Measurements from ENCODE around the gene NKX3-2. TPM values are rescaled to one million over a fixed set of nuclear protein-coding genes. Genes with fewer than 3 reads are reported as not detected.

NKX3-2 gene
- total RNA-seq, 1 experiment from 2014 or later: not detected

DNA sequence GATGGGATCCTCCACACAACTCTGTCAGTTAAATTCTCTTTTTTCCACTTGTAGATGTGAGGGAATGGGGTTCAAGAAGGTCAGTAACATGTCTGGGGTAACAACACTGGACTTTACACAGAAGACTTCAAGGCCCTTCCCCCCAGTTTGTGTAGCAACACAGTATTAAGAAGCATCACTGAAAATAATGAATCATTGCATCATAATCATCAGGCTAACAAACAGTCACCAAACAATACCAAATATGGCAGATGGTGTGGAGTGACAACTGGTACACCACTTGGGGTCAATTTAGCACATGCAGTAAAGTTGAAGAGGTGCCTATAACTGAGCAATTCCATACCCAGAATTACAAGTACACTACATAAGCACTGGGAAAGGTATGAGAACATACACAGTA, 44.6 kb upstream of the NKX3-2 start:
- intact Hi-C loops (cut with micrococcal nuclease; ENCODE audit: unreplicated experiment): no loop called here
- no peak overlapping the region for H3K4me3 ChIP-seq
- CTCF ChIA-PET: no interaction called here
- POLR2A ChIA-PET (ENCODE audit: unreplicated experiment): no interaction called here
- H3K36me3 ChIP-seq (ENCODE audit: low read depth): peaks cover 13% of the 10 kb centered on the region; the same call in 1 of the 2 replicates
- H4K20me1 ChIP-seq (ENCODE audit: insufficient read depth): no peaks in the 10 kb centered on the region
- no peaks in the 10 kb centered on the region for H3K79me2 ChIP-seq (ENCODE audit: low read depth)
- no peaks in the 10 kb centered on the region for H3F3A ChIP-seq (ENCODE audit: insufficient read depth, low read depth)
- H3K9me2 ChIP-seq (ENCODE audit: insufficient read depth): no peaks in the 10 kb centered on the region
- no peak for DNase-seq
- no peaks in the 10 kb centered on the region for H3K9me3 ChIP-seq (ENCODE audit: insufficient read depth, low read depth)
- no TSS peak for BruUV-seq (replicated peaks)
- no peaks in the 10 kb centered on the region for H3K4me1 ChIP-seq (replicated peaks; ENCODE audit: insufficient read depth)
- TF ChIP-seq EZH2 (IDR thresholded peaks at IDR 0.05; ENCODE audit: low read depth): no peak
- TF ChIP-seq, protein P1, sequence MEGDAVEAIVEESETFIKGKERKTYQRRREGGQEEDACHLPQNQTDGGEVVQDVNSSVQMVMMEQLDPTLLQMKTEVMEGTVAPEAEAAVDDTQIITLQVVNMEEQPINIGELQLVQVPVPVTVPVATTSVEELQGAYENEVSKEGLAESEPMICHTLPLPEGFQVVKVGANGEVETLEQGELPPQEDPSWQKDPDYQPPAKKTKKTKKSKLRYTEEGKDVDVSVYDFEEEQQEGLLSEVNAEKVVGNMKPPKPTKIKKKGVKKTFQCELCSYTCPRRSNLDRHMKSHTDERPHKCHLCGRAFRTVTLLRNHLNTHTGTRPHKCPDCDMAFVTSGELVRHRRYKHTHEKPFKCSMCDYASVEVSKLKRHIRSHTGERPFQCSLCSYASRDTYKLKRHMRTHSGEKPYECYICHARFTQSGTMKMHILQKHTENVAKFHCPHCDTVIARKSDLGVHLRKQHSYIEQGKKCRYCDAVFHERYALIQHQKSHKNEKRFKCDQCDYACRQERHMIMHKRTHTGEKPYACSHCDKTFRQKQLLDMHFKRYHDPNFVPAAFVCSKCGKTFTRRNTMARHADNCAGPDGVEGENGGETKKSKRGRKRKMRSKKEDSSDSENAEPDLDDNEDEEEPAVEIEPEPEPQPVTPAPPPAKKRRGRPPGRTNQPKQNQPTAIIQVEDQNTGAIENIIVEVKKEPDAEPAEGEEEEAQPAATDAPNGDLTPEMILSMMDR (conservative IDR thresholded peaks at IDR 0.05): no peak
- H3K27me3 ChIP-seq (ENCODE audit: insufficient read depth, low read depth): no peaks in the 10 kb centered on the region
- H2AFZ ChIP-seq: no peak overlapping the region
- H3K4me2 ChIP-seq: no peak overlapping the region
- no peak overlapping the region for H3K27ac ChIP-seq

DNA sequence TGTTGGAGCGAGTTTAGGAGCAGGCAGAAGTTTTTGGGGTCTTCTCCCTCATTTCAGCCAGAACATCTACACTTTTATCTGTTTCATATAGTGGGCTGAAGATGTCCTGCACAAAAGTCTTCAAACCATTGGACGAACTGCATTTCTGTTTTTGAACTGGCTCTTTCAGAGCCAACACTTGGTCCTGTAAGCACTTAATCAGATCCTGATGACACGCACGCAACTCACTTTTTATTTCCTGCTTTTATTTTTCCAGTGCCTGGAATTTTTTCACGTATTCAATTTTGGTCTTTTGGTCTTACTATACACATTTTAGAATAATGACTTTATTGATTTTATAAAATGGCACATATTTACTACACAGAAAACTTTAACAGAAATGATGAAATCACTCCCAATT, 40.2 kb upstream of the NKX3-2 start:
- ChIA-PET POLR2A (ENCODE audit: unreplicated experiment) (interaction anchor here (0.6 kb wide), 1 partner anchor 982 kb away, joined by 4 read pairs; no protein-coding TSS in a partner anchor), CTCF (no interaction called here)
- Histone ChIP-seq H3K4me1 (replicated peaks; ENCODE audit: insufficient read depth) (no peaks in the 10 kb centered on the region), H4K20me1 (ENCODE audit: insufficient read depth) (no peaks in the 10 kb centered on the region), H2AFZ (no peak overlapping the region), H3K9me3 (ENCODE audit: insufficient read depth, low read depth) (no peaks in the 10 kb centered on the region), H3K79me2 (ENCODE audit: low read depth) (no peaks in the 10 kb centered on the region), H3K27ac (no peak overlapping the region), H3K9me2 (ENCODE audit: insufficient read depth) (no peaks in the 10 kb centered on the region), H3K36me3 (ENCODE audit: low read depth) (peaks cover 12% of the 10 kb centered on the region; the same call in 1 of the 2 replicates), H3K4me3 (no peak overlapping the region), H3K4me2 (no peak overlapping the region), H3K27me3 (ENCODE audit: insufficient read depth, low read depth) (no peaks in the 10 kb centered on the region), H3F3A (ENCODE audit: insufficient read depth, low read depth) (no peaks in the 10 kb centered on the region)
- intact Hi-C loops (cut with micrococcal nuclease; ENCODE audit: unreplicated experiment): no loop called here
- no TSS peak for BruUV-seq (replicated peaks)
- no peak for DNase-seq
- TF ChIP-seq, protein P1 (conservative IDR thresholded peaks at IDR 0.05): no peak
- no peak for TF ChIP-seq EZH2 (IDR thresholded peaks at IDR 0.05; ENCODE audit: low read depth)

DNA sequence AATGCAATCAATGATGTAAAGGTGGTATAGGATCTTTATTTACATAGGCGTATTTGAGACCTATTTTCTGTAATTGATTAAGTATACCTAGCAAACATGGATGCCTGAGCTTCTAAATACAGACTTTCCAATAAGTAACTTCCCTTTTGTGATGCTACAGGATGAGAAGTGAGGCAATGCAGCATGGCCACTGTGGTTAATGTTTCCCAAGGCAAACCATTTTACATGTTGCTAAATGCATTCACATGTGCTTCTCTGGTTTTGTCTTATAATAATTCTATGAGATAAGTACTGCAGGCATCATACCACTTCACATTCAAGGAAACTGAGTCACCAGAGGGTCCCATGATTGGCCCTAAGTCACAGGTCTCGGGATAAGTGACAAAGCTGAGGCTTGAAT, 35.7 kb upstream of the NKX3-2 start:
- H3K79me2 ChIP-seq (ENCODE audit: low read depth): no peaks in the 10 kb centered on the region
- no TSS peak for BruUV-seq (replicated peaks)
- H3F3A ChIP-seq (ENCODE audit: insufficient read depth, low read depth): no peaks in the 10 kb centered on the region
- DNase-seq: no peak
- no peak overlapping the region for H3K27ac ChIP-seq
- no peaks in the 10 kb centered on the region for H3K9me2 ChIP-seq (ENCODE audit: insufficient read depth)
- POLR2A ChIA-PET (ENCODE audit: unreplicated experiment): no interaction called here
- no peaks in the 10 kb centered on the region for H3K27me3 ChIP-seq (ENCODE audit: insufficient read depth, low read depth)
- H4K20me1 ChIP-seq (ENCODE audit: insufficient read depth): no peaks in the 10 kb centered on the region
- H3K9me3 ChIP-seq (ENCODE audit: insufficient read depth, low read depth): no peaks in the 10 kb centered on the region
- H2AFZ ChIP-seq: no peak overlapping the region
- TF ChIP-seq, protein P1 (conservative IDR thresholded peaks at IDR 0.05): no peak
- TF ChIP-seq EZH2 (IDR thresholded peaks at IDR 0.05; ENCODE audit: low read depth): no peak
- CTCF ChIA-PET: no interaction called here
- no peak overlapping the region for H3K4me3 ChIP-seq
- no peak overlapping the region for H3K4me2 ChIP-seq
- no peaks in the 10 kb centered on the region for H3K4me1 ChIP-seq (replicated peaks; ENCODE audit: insufficient read depth)
- H3K36me3 ChIP-seq (ENCODE audit: low read depth): peaks cover 8% of the 10 kb centered on the region; the same call in 1 of the 2 replicates
- intact Hi-C loops (cut with micrococcal nuclease; ENCODE audit: unreplicated experiment): no loop called here

All from PC-9 (cell line).